SK-N-MC (cell line): Measurements from ENCODE around the gene PDZD2.
"Not testable (repeated sequence)": the region's sequence is repeated elsewhere in the genome, so short reads cannot be mapped to it uniquely, and the experiment has no call there.

Source experiments
- DNase-seq: peaks from one replicate; pipeline ENCODE4 v3.0.0-alpha.2; 2011; ENCODE audit warnings: low read depth, low spot score
- H3K27ac ChIP-seq: fragments of 200-600 bp; sonication (generic); 2 replicates; pipeline ENCODE4 v1.5.1; 2016; ENCODE audit warnings: mixed run types
- H3K36me3 ChIP-seq: fragments of 200-600 bp; sonication (generic); 2 replicates; pipeline ENCODE4 v1.6.1; 2017; ENCODE audit warnings: antibody characterized with exemption, low read length, mixed read lengths; ENCODE audit not compliant: insufficient read depth
- H3K4me3 ChIP-seq: fragments of 200-600 bp; sonication (generic); 2 replicates; pipeline ENCODE4 v1.5.1; 2016
- H3K9ac ChIP-seq: fragments of 200-600 bp; sonication (generic); 2 replicates; pipeline ENCODE4 v1.8.0; 2017; ENCODE audit warnings: mixed run types, mixed read lengths; ENCODE audit not compliant: insufficient read length
- H3K9me3 ChIP-seq: fragments of 200-600 bp; sonication (generic); 2 replicates; pipeline ENCODE4 v1.6.1; 2017; ENCODE audit warnings: low read depth, mild to moderate bottlenecking, antibody characterized with exemption, low read length, moderate library complexity, mixed read lengths
- EZH2 ChIP-seq: fragments of 200-600 bp; sonication (generic); IDR thresholded peaks from one replicate; pipeline ENCODE4 v1.6.1; 2017; ENCODE audit warnings: antibody characterized with exemption
- FOXP2 ChIP-seq: optimal IDR thresholded peaks from 2 replicates; pipeline ENCODE3; 2011; ENCODE audit warnings: mild to moderate bottlenecking, moderate library complexity; ENCODE audit not compliant: insufficient read depth; ENCODE audit errors: extremely low read length, control extremely low read depth
- POLR2AphosphoS5 ChIP-seq: IDR thresholded peaks from 2 replicates; pipeline ENCODE4 v1.6.1; 2012; ENCODE audit warnings: mild to moderate bottlenecking, low read depth, low read length, borderline replicate concordance

Gene PDZD2

DNA sequence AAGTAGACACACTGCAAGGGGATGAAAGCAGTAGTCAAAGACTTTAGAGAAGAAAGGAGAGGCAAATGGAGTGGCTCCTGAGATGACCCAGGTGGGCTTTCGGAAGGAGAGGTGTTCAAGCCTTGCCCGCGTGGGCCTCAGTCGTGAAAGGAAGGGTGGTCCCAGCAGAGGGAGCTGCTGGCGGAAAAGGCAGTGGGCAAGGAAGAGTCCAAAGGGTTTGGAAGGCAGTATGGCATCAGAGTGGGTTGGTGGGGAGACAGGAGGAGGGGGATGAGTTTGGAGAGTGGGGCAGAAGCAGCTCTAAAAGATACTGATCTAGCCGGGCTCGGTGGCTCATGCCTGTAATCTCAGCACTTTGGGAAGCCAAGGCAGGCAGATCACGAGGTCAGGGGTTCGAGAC, 369.8 kb downstream of the PDZD2 start:
- no peak for TF ChIP-seq FOXP2
- no peak for TF ChIP-seq POLR2AphosphoS5
- TF ChIP-seq EZH2, result no peak
- Histone ChIP-seq H3K27ac (no peak overlapping the region), H3K4me3 (no peak overlapping the region), H3K36me3 (no peaks in the 10 kb centered on the region), H3K9me3 (no peaks in the 10 kb centered on the region), H3K9ac (no peak overlapping the region)
- no peak for DNase-seq

DNA sequence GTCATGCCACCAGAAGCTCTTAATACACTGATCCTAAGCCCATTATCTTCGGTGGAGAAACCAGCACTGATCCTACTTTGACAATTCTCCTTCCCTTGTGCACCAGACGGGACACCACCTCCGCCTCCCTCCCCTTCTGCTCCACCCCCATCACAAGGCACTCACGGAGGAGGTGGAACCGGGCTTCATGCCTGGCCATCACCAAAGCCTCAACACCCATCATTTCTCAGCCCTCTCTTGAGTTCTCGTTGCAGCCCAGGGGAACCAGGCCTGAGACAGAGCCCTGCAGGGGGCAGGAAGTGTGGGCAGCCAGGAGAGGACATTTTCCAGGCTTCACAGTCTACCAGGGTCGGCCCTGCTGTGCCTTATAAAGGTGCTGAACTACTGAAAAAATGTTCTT, 374.7 kb downstream of the PDZD2 start:
- TF ChIP-seq FOXP2, result no peak
- no peak for TF ChIP-seq POLR2AphosphoS5
- TF ChIP-seq EZH2, result no peak
- Histone ChIP-seq H3K36me3 (no peaks in the 10 kb centered on the region), H3K4me3 (no peak overlapping the region), H3K9me3 (no peaks in the 10 kb centered on the region), H3K9ac (no peak overlapping the region), H3K27ac (no peak overlapping the region)
- DNase-seq, result no peak

DNA sequence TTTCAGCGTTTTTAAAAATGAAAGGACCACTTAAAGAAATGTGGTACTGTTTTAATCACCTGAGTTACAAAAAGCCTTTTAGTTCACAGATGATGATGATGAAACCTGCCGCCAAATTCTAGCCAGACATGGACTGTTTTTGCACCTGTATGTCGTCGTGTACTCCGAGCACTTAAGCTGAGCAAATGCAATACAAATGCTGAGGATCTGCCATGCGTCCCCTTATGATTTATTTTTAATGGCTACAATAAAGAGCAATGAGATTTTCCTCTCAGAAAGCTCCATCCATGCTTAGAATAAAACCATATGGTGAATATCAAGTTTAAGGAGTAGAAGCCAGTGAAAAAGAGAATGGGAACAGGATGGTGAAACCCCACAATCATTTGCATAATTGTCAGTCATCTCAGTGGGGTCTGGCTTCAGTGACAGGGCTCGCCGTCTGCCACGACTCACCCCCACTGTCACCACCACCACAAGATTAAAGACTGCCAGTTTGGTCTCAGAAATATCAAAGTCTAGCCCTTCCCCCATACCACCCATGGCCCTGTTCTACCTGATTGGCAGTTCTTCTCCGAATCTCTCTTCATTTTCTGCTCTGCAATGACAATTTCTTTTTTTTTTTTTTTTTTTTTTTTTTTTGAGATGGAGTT, 375.3 kb downstream of the PDZD2 start:
- no peaks in the 10 kb centered on the region for H3K36me3 ChIP-seq
- H3K9me3 ChIP-seq, result no peaks in the 10 kb centered on the region
- H3K27ac ChIP-seq, result no peak overlapping the region
- H3K4me3 ChIP-seq, result no peak overlapping the region
- no peak for TF ChIP-seq EZH2
- no peak for TF ChIP-seq POLR2AphosphoS5
- TF ChIP-seq FOXP2, result no peak
- DNase-seq, result no peak
- no peak overlapping the region for H3K9ac ChIP-seq

DNA sequence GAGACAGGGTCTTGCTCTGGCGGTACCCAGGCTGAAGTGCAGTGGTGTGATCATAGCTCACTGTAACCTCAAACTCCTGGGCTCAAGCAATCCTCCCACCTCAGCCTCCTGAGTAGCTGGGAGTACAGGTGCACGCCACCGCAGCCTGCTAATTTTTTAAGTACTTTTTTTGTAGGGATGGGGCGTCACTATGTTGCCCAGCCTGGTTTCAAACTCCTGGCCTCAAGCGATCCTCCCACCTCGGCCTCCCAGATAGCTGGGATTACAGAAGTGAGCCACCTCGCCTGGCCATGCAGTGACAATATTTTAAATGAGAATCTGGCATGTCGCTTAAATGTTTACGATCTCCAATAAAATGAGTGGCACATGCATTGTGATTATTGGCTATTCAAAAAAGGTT, 376.3 kb downstream of the PDZD2 start:
- H3K27ac ChIP-seq, H3K4me3 ChIP-seq, DNase-seq, H3K9me3 ChIP-seq, H3K9ac ChIP-seq, H3K36me3 ChIP-seq: not testable (repeated sequence)

DNA sequence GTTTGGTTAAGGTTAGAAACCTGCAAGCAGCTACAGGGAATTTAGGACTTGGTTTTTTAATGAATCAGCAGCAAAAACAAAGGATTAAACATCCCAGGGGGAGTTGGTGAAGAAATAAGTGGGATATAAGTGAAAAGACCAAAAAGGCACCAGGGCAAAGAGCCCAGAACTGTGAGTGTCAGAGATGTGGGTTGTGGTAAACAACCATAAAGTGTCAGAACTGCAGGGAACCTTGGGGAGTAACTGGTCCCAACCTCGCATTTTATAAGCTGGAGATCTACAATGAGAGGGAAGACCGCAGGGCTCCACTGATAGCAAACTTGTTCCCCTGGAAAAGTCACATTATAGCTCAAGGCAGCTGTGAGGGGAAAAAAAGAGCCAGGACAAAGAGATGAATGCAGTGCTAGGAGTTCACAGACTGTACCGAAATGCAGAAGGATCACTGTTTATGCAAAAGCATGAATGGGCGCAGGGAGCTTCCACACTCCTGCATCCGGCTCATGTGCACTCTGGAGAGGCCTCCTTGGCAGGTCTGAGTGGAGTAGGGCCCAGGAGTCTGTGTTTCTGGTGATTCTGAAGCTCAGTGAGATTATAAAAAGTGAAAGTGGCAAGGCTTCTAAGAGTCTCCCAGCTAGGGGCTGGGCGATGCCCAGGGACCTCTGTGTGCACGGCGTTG, 378.9 kb downstream of the PDZD2 start:
- no peak overlapping the region for H3K9ac ChIP-seq
- no peaks in the 10 kb centered on the region for H3K9me3 ChIP-seq
- no peak for TF ChIP-seq FOXP2
- no peak for TF ChIP-seq EZH2
- no peak for TF ChIP-seq POLR2AphosphoS5
- no peak overlapping the region for H3K27ac ChIP-seq
- no peak for DNase-seq
- no peak overlapping the region for H3K4me3 ChIP-seq
- no peaks in the 10 kb centered on the region for H3K36me3 ChIP-seq

DNA sequence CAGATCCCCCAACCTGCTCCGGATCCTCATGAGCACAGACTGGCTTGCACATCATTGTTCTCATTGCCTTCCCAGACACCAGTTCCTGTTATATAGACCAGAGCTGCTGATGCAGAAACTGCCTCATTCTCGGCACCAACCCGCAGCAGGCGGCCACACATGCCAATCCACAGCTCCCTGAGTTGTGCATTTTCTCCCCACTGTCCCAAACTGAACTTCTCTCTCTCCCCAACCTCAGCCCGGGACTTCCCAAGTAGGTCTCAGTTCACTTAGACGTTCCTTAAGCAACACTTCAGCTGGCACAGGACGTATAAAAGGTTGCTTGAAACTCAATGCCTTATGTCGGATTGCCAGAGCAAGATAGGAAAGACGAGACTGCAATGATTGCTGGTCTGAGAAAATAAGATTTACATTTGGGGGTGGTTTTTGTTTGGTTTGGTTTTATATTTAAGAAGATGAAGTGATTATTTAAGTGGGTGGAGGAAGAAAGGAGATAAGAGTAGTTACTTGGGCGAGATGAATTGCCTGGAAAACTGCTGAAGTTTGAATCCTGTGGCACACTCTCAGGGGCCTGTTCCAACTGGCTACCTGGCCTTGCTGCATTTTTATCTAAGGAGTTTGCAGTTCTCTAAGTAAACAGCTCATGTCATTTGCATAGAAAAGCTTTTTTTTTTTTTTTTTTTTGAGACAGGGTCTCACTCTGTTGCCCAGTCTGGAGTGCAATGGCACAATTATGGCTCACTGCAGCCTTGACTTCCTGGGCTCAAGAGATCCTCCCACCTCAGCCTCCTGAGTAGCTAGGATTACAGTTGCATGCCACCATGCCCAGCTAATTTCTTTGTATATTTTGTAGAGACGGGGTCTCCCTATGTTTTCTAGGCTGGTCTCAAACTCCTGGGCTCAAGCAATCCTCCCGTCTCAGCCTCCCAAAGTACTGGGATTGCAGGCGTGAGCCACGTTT, 379.8 kb downstream of the PDZD2 start:
- no peaks in the 10 kb centered on the region for H3K9me3 ChIP-seq
- H3K9ac ChIP-seq, result no peak overlapping the region
- H3K27ac ChIP-seq, result no peak overlapping the region
- DNase-seq, result no peak
- TF ChIP-seq FOXP2, result no peak
- no peak for TF ChIP-seq POLR2AphosphoS5
- no peak for TF ChIP-seq EZH2
- no peaks in the 10 kb centered on the region for H3K36me3 ChIP-seq
- no peak overlapping the region for H3K4me3 ChIP-seq

DNA sequence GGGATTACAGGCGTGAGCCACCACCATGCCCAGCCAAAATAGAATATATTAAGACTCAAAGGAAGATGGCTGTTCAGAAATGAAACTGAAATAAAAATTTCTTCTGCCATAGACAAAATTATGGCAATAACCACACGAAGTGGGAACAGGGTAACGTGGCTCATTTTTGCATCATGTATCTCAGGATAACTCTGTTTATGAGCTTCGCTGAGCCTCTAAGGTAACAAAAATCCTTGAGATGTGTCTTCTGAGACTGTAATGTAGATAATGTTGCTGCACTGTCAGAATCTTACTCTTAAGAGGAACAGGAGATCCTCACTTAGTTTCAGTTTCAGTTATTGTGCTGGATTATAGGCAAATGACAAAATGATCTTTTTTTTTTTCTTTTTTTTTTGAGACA, 381.3 kb downstream of the PDZD2 start:
- no peak overlapping the region for H3K27ac ChIP-seq
- no peak for DNase-seq
- H3K36me3 ChIP-seq, result no peaks in the 10 kb centered on the region
- no peak overlapping the region for H3K9ac ChIP-seq
- TF ChIP-seq POLR2AphosphoS5 (no peak), FOXP2 (no peak), EZH2 (no peak)
- no peak overlapping the region for H3K4me3 ChIP-seq
- H3K9me3 ChIP-seq, result no peaks in the 10 kb centered on the region

DNA sequence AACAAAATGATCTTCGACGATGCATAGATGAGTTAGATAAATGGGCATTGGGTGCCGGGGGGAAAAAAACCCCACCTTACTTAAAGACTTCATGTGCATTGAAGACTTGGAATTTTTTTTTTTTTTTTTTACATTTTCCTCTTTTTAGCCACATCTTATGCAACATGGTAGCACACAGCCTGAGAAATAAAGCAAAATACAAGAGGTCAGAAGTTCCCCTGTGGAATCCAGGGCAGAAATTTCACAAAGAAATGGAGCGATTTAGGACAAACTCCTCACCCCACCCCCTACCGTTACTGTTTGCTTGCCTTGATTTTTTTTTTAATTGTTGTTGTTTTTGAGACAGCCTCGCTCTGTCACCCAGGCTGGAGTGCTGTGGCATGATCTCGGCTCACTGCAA, 382.0 kb downstream of the PDZD2 start:
- Histone ChIP-seq H3K27ac (no peak overlapping the region), H3K4me3 (no peak overlapping the region), H3K9ac (no peak overlapping the region), H3K36me3 (no peaks in the 10 kb centered on the region), H3K9me3 (no peaks in the 10 kb centered on the region)
- no peak for DNase-seq
- TF ChIP-seq FOXP2, result no peak
- no peak for TF ChIP-seq EZH2
- no peak for TF ChIP-seq POLR2AphosphoS5
